Colon (tissue), 2 donors: ENCODE measurements around the gene GJB1.

Experiments
- FAIRE-seq: peaks from 2 replicates; lab custom pipeline; 2012; peaks lifted over from hg19 to GRCh38; lab: Jason Lieb, UNC
- donor health status: control.
- donor health status: control.

The GJB1 gene

DNA sequence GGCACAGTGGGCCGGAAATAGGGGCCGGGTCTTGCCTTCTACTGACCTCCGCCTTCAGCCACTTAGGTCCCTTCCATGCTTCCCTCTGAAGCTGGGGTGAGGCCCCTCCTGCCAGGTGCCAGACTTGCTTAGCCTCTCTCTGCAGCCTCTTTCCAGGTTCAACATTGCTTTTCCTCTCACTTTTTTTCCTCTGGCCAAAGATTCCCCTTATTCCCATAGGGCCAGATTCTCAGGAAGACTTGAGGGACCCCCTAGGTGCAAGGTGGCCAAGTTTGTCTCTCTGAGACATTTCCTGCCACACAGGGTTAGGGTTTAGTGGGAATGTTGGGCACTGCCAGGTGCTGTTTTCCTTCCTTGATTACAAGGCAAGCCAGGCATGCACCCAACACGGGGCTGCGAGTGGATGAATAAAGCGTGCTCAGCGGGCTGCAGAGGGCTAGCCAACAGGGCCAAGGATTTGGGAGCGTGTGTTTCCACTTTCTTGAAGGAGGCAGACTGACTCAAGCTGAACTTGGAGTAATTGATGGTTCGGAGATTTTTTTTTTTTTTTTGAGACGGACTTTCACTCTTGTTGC, 7.6 kb upstream of the GJB1 start:
- no peak for FAIRE-seq

- FAIRE-seq = no peak
Observed at GRCh38 chrX:71216485-71216884, 6.5 kb upstream of the GJB1 start.

DNA sequence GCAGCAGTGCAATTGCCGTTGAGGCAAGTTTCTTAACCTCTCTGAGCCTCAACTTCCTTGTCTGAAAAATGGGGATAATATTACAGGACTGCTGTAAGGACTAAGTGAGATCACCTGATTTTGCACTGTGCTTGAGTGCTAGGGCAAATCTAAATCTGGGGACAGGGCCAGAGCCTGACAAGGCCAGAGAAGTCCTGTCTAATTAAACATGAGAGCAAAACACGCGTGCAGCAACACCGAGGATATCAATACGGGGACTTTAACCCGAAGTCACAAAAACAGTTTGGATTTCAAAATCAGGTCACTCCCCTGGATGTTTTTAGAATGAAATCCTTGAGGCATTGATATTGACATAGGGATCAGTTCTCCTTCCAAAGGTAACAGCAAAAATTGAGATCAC, 5.7 kb upstream of the GJB1 start:
- FAIRE-seq = no peak

DNA sequence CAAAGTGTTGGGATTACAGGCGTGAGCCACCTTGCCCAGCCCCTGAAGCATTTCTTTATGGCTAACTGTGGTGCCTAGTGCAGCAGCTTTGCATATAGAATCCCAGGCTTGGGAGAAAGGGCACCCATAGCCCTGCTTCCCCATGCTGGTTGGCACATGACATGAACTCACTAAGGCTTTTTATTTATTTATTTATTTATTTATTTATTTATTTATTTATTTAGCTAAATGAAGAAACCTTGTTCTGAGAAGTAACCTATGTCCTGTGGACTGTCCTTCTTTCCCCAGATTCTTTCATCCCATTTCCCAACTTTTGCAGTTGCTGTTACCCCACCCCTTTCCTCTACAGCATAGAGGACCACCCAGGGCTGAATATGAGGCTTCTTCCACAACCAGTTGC, 1.9 kb upstream of the GJB1 start:
- FAIRE-seq = no peak

DNA sequence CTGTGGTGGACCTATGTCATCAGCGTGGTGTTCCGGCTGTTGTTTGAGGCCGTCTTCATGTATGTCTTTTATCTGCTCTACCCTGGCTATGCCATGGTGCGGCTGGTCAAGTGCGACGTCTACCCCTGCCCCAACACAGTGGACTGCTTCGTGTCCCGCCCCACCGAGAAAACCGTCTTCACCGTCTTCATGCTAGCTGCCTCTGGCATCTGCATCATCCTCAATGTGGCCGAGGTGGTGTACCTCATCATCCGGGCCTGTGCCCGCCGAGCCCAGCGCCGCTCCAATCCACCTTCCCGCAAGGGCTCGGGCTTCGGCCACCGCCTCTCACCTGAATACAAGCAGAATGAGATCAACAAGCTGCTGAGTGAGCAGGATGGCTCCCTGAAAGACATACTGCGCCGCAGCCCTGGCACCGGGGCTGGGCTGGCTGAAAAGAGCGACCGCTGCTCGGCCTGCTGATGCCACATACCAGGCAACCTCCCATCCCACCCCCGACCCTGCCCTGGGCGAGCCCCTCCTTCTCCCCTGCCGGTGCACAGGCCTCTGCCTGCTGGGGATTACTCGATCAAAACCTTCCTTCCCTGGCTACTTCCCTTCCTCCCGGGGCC, 1.2 kb downstream of the GJB1 start:
- FAIRE-seq = no peak

DNA sequence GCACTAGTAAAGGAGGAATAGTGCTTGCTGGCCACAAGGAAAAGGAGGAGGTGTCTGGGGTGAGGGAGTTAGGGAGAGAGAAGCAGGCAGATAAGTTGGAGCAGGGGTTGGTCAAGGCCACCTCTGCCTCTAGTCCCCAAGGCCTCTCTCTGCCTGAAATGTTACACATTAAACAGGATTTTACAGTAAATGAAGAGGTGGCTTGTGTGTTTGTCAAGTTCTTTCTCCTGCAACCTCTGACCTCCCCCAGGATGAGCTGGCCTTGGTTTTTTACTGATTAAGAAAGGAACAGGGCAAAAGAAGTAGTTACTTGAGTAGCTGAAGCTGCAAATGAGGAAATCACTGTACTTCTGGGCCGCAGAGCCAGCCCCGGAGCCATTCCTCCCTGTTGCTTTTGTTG, 2.0 kb downstream of the GJB1 start:
- no peak for FAIRE-seq

DNA sequence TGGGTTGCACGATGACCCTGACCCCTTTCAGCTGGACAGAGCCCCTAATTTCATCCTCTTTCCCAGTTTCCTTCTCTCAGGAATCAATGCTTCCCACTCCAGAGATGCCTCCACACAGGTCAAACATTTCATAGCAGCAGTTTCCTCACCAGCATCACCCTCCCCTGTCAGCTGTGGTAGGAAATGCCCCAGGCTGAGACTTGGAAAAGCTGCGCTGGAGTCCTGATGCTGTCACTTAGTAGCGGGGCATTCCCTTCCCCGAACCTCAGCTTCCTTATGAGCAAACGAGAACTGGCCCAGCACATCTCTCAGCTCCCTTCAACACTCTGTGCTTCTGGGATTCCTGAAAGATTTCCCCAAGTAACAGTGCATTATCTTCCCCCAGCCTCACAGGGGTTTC, 2.7 kb downstream of the GJB1 start:
- FAIRE-seq = no peak

DNA sequence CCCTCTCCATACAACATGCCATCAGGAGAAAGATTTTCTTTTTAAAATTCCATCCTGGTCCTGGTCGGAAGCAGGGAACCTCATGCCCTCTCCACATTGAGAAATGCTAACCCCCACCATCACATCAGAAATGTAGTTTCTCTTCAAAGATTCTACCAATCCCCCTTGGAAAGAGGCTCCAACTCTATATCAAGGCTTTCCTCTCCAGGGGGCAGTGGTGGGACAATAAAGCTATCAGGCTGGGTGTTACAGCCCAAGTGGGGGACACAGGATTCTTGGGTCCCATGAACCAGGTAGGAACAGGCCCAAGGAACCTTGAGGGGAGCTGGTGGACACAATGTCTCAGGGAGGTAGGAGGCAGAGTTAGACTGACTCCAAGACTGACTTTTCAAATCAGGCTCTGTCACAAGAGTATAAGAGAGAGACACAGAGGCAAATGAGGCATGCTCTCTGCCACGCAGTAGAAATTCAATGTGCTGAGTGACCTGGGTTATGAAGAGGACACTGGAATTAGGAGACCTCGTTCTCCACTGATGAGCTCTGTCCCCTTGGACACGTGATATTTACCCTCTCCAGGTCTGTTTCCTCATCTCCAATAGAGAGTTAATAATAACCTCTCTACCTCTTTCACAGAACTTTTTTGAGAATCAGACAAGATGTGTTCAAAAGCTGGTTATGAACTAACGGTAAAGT, 4.5 kb downstream of the GJB1 start:
- FAIRE-seq = no peak

DNA sequence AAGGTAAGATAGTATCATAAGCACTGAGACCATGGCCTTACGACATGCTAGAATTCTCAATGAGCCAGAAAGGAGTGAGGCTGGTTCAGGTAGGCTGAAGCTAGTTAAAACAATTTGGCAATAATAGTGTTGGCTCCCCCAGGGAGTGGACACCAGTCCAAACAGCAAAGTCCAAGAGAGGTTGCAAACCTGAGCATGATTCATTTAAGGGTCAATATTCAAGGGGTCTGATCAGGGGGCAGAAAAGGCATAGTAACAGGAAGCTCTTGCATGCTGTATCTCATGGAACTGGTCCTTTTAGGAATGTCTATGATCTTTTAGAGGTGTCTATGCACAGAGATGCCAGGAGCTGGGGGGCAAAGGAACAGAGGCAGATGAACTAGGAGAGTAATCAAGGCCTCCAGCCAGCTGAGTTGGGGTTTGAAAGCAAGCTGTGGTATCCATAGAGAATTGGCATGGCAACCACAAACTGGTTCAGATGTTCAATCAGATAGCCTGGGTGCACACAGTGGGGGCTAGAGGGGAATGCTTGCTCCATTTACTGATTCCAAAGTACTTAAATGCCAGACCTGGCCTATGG, 5.1 kb downstream of the GJB1 start:
- no peak for FAIRE-seq

DNA sequence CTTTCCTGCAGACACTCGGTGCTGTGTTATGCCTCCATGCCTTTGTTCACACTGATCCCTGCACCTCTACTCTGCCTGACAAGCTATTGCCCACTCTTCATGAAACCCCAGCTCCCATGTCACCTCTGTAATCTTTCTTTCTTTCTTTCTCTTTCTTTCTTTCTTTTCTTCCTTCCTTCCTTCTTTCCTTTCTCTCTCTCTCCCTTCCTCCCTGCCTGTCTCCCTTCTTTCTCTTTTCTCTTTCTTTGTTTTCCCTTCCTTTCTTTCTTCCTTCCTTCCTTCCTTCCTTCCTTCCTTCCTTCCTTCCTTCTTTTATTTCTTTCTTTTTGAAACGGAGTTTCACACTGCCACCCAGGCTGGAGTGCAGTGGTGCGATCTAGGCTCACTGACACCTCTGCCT, 12.5 kb downstream of the GJB1 start:
- FAIRE-seq = no peak

GRCh38 chrX:71236836-71237235, 13.8 kb downstream of the GJB1 start:
- FAIRE-seq = no peak

GRCh38 chrX:71239781-71240180, 16.8 kb downstream of the GJB1 start:
- FAIRE-seq = no peak

DNA sequence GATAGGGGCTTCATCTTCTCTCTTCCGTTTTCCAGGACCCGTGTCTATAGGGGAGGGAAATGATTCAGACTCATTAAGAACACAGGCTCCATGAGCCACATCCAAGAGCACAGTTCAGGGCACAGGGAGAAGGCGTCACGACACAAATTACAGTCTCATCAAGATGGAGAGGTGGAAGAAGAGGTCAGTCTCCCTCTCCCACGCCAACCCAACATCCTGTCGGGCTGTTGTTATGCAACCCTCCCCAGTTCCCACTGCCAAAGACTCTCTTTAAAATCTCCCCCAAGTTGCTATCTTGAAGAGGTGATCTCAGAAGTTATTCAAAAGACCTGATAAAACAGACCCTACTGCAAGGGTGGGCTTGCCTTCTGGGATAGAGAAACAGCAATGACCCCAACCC, 18.3 kb downstream of the GJB1 start:
- FAIRE-seq = no peak

GRCh38 chrX:71244359-71245128, 21.5 kb downstream of the GJB1 start:
- FAIRE-seq = no peak

DNA sequence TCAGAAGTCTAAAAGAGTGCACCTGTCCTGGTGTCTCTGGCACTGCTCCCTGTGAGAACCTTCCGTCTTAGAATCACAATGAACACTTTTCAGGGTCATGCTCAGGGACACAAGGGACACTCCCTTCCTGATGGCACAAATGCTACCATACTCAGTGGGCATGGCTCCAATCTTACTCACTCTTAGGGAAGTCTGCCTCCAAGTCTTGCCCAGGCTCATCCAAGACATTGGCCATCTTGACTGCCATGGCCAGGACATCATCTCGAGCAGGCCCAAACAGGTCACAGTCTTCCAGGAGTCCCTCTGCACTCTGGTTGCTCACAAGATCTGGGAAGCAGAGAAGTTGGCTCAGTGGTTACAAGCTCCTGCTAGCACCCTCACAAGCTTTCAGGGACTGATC, 22.1 kb downstream of the GJB1 start:
- FAIRE-seq = no peak

DNA sequence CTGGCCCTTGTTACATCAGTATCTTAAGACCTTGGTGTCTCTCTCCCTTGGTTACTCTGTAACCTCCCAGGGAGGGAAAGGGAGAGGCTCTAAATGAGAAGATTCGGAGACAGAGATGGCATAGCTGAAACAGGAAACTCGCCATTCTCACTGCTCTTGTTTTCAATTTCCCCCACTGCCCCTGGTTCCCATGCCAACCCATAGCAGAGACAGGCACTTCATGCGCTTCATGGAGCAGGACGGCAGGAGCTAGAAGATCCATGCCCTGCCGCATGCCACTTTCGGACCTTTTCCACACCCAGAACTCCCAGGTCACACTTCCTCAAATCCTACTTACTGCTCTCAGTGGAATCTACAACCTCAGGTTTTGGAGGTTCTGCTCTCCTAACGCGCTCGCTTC, 27.8 kb downstream of the GJB1 start:
- FAIRE-seq = no peak

GRCh38 chrX:71251466-71251973, 28.5 kb downstream of the GJB1 start:
- no peak for FAIRE-seq

- FAIRE-seq = no peak
Observed at GRCh38 chrX:71252221-71252620, 29.2 kb downstream of the GJB1 start.

- FAIRE-seq = no peak
Observed at GRCh38 chrX:71253253-71254091, 30.4 kb downstream of the GJB1 start.

- FAIRE-seq = no peak
Observed at GRCh38 chrX:71254092-71254963, 31.3 kb downstream of the GJB1 start, which contains the start of gene ZMYM3. TSS of gene ZMYM3 (minus strand) at chrX:71254140. CDS start at chrX:71253255, 885 bp downstream.

DNA sequence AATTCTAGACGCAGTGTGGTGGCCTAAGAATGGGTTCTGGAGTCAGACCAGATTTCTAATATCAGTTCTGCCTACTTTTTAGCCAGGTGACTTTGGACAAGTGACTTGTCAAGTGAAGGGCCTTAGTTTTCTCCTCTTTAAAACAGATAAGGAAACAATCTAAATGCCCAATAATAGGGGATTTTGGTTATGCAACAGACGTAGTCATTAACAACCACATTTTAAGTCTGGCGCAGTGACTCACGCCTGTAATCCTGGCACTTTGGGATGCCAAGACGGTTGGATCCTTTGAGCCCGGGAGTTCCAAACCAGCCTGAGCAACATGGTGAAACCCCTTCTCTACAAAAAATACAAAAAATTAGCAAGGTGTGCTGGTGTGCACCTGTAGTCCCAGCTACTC, 33.0 kb downstream of the GJB1 start:
- no peak for FAIRE-seq
